ENCODE data around the gene MYO3B.

DNA sequence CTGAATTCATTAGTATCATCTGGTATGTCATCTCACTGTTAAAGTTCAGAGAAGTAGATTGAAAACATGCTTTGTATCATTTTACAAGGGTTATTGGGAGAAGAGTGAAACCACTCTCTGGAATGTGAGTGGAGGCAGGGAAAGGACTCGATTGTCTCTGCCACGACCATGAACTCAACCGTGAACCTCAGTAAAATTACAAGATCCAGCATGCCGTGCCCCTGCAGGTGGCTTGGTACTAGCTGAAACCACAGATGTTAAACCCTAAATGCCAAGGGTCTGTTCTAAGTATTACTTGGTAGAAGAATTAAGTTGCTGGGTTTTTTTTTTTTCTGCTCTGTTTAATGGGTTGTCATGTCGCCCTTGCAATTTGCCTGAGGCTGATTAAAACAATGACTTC is 197.2 kb downstream of the MYO3B start:
- TF ChIP-seq, protein P1, sequence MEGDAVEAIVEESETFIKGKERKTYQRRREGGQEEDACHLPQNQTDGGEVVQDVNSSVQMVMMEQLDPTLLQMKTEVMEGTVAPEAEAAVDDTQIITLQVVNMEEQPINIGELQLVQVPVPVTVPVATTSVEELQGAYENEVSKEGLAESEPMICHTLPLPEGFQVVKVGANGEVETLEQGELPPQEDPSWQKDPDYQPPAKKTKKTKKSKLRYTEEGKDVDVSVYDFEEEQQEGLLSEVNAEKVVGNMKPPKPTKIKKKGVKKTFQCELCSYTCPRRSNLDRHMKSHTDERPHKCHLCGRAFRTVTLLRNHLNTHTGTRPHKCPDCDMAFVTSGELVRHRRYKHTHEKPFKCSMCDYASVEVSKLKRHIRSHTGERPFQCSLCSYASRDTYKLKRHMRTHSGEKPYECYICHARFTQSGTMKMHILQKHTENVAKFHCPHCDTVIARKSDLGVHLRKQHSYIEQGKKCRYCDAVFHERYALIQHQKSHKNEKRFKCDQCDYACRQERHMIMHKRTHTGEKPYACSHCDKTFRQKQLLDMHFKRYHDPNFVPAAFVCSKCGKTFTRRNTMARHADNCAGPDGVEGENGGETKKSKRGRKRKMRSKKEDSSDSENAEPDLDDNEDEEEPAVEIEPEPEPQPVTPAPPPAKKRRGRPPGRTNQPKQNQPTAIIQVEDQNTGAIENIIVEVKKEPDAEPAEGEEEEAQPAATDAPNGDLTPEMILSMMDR (IDR thresholded peaks at IDR 0.05; ENCODE audit: low read length): no peak
- no peak for TF ChIP-seq EZH2phosphoT487 (IDR thresholded peaks at IDR 0.05; ENCODE audit: low read length)
